MM.1S (cell line): ENCODE measurements around the gene ELAVL4.

Experiments used
- EZH2 ChIP-seq: fragments of 300-600 bp; sonication (generic); optimal IDR thresholded peaks from 2 replicates; pipeline ENCODE3; 2017; ENCODE audit warnings: low read depth, mild to moderate bottlenecking, antibody characterized with exemption, low read length, mixed read lengths
- EZH2phosphoT487 ChIP-seq: fragments of 300-600 bp; sonication (generic); IDR thresholded peaks from 2 replicates; pipeline ENCODE4 v1.6.1; 2018; ENCODE audit warnings: antibody characterized with exemption, low read length
- TF ChIP-seq, protein P1 (sequence below): fragments of 300-600 bp; sonication (generic); IDR thresholded peaks from 2 replicates; pipeline ENCODE4 v1.5.1; 2016; ENCODE audit warnings: antibody characterized with exemption, low read length, mixed read lengths

DNA sequence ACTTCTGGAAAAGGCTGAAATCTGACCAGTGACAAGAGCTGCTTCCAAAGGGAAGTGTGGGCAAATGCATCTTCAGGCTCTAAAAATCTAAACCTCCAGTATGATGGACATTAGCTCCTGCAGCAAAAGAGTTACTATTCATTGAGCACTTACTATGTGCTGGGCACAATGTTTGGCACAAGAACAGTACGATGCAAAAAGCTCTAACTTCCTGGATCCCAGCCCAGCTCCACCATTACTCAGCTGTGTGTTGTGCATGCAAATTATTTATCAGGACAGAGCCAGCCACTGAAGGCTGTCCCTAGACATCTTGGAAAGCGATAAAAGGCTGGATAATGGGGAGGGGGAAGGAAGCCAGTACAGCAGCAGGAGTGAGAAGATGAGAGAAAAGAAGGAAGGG lies 143.5 kb downstream of the ELAVL4 start:
- TF ChIP-seq, protein P1, sequence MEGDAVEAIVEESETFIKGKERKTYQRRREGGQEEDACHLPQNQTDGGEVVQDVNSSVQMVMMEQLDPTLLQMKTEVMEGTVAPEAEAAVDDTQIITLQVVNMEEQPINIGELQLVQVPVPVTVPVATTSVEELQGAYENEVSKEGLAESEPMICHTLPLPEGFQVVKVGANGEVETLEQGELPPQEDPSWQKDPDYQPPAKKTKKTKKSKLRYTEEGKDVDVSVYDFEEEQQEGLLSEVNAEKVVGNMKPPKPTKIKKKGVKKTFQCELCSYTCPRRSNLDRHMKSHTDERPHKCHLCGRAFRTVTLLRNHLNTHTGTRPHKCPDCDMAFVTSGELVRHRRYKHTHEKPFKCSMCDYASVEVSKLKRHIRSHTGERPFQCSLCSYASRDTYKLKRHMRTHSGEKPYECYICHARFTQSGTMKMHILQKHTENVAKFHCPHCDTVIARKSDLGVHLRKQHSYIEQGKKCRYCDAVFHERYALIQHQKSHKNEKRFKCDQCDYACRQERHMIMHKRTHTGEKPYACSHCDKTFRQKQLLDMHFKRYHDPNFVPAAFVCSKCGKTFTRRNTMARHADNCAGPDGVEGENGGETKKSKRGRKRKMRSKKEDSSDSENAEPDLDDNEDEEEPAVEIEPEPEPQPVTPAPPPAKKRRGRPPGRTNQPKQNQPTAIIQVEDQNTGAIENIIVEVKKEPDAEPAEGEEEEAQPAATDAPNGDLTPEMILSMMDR: no peak
- TF ChIP-seq EZH2 (no peak), EZH2phosphoT487 (no peak)
